ENCODE measurements around the gene ARHGEF28.

ARHGEF28 gene

DNA sequence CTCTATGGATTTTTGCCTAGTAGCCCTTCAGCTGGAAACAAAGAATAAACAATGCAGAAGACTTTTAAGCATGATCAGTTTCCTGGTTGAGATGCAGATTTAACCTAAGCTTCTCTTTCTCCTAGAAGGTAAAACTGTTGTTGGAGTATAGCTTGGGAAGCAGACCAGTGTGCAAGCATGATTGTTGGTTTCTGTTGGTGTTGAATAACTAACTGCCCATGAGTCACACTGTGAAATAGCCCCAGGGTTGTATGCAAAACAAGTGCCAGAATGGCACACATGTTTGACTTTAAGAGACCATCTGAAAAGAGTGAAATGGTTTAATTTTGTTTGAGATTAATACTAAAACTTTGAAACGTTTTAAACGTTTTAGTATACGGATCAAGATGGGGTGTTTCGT, 227.1 kb downstream of the ARHGEF28 start:
- peaks cover 8% of the 10 kb centered on the region for H3K4me1 ChIP-seq (ENCODE audit: low read length)
- no peaks in the 10 kb centered on the region for H3K27me3 ChIP-seq (replicated peaks; ENCODE audit: insufficient read depth, low read length)
- no peaks in the 10 kb centered on the region for H4K20me1 ChIP-seq (ENCODE audit: insufficient read depth, low read length)
- H3F3A ChIP-seq (ENCODE audit: insufficient read depth, low read length), result no peaks in the 10 kb centered on the region
- no peak overlapping the region for H3K4me2 ChIP-seq (ENCODE audit: low read depth, low read length)
- peak; percentile 18 for DNase-seq
- H2AFZ ChIP-seq (ENCODE audit: low read length), result no peak overlapping the region
- no peaks in the 10 kb centered on the region for H3K79me2 ChIP-seq (ENCODE audit: low read length)
- no peak overlapping the region for H3K9ac ChIP-seq (ENCODE audit: low read length)
- no peaks in the 10 kb centered on the region for H3K9me3 ChIP-seq (replicated peaks; ENCODE audit: insufficient read depth, low read length)
- no peak overlapping the region for H3K4me3 ChIP-seq (ENCODE audit: low read length)
- no peaks in the 10 kb centered on the region for H3K9me2 ChIP-seq (replicated peaks; ENCODE audit: insufficient read depth, low read length)
- no peaks in the 10 kb centered on the region for H3K36me3 ChIP-seq (replicated peaks; ENCODE audit: insufficient read depth, low read length)
- H3K27ac ChIP-seq (ENCODE audit: low read length), result no peak overlapping the region
- TF ChIP-seq, protein P1, sequence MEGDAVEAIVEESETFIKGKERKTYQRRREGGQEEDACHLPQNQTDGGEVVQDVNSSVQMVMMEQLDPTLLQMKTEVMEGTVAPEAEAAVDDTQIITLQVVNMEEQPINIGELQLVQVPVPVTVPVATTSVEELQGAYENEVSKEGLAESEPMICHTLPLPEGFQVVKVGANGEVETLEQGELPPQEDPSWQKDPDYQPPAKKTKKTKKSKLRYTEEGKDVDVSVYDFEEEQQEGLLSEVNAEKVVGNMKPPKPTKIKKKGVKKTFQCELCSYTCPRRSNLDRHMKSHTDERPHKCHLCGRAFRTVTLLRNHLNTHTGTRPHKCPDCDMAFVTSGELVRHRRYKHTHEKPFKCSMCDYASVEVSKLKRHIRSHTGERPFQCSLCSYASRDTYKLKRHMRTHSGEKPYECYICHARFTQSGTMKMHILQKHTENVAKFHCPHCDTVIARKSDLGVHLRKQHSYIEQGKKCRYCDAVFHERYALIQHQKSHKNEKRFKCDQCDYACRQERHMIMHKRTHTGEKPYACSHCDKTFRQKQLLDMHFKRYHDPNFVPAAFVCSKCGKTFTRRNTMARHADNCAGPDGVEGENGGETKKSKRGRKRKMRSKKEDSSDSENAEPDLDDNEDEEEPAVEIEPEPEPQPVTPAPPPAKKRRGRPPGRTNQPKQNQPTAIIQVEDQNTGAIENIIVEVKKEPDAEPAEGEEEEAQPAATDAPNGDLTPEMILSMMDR (IDR thresholded peaks at IDR 0.05; ENCODE audit: low read length), result no peak
- TF ChIP-seq EZH2phosphoT487 (IDR thresholded peaks at IDR 0.05; ENCODE audit: low read length) (no peak), EZH2 (optimal IDR thresholded peaks at IDR 0.05; ENCODE audit: low read depth, low read length) (no peak)

DNA sequence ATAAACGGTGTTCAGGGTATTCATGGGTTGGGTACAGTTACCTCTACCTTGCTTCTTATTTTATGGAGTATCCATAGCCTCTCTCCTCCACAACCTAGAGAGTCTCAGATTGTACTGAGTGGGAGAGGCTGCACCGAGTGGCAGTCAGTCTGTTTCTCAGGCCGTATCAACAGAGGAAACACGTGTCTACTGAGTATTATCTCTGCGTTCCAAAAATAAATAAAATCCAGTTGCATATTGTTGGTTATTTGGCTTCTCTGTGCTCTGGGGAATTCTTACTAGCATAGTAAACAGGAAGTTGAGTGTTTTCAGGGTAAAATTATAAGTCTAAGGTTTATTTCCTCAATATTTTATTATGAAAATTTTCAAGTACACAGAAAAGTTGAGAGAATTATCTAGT, 231.0 kb downstream of the ARHGEF28 start:
- no peak for TF ChIP-seq EZH2phosphoT487 (IDR thresholded peaks at IDR 0.05; ENCODE audit: low read length)
- no peak for TF ChIP-seq EZH2 (optimal IDR thresholded peaks at IDR 0.05; ENCODE audit: low read depth, low read length)
- TF ChIP-seq, protein P1 (IDR thresholded peaks at IDR 0.05; ENCODE audit: low read length), result no peak
- Histone ChIP-seq H3K4me3 (ENCODE audit: low read length) (no peak overlapping the region), H3K9me3 (replicated peaks; ENCODE audit: insufficient read depth, low read length) (no peaks in the 10 kb centered on the region), H3K79me2 (ENCODE audit: low read length) (no peaks in the 10 kb centered on the region), H3K36me3 (replicated peaks; ENCODE audit: insufficient read depth, low read length) (no peaks in the 10 kb centered on the region), H3K4me2 (ENCODE audit: low read depth, low read length) (peak overlapping the region; percentile 39), H3K27me3 (replicated peaks; ENCODE audit: insufficient read depth, low read length) (no peaks in the 10 kb centered on the region), H2AFZ (ENCODE audit: low read length) (peak overlapping the region; percentile 47; the same call in 1 of the 2 replicates), H3K9me2 (replicated peaks; ENCODE audit: insufficient read depth, low read length) (no peaks in the 10 kb centered on the region), H3F3A (ENCODE audit: insufficient read depth, low read length) (no peaks in the 10 kb centered on the region), H3K27ac (ENCODE audit: low read length) (no peak overlapping the region), H3K9ac (ENCODE audit: low read length) (no peak overlapping the region), H3K4me1 (ENCODE audit: low read length) (peaks cover 8% of the 10 kb centered on the region), H4K20me1 (ENCODE audit: insufficient read depth, low read length) (no peaks in the 10 kb centered on the region)
- peak; percentile 14 for DNase-seq

- no peak overlapping the region for H3K9ac ChIP-seq (ENCODE audit: low read length)
- no peak for DNase-seq
- peaks cover 8% of the 10 kb centered on the region for H3K4me1 ChIP-seq (ENCODE audit: low read length)
- no peaks in the 10 kb centered on the region for H3K36me3 ChIP-seq (replicated peaks; ENCODE audit: insufficient read depth, low read length)
- H3K27ac ChIP-seq (ENCODE audit: low read length), result no peak overlapping the region
- peak overlapping the region; percentile 39; the same call in 1 of the 2 replicates for H3K4me2 ChIP-seq (ENCODE audit: low read depth, low read length)
- no peaks in the 10 kb centered on the region for H3K79me2 ChIP-seq (ENCODE audit: low read length)
- H3K9me2 ChIP-seq (replicated peaks; ENCODE audit: insufficient read depth, low read length), result no peaks in the 10 kb centered on the region
- TF ChIP-seq EZH2phosphoT487 (IDR thresholded peaks at IDR 0.05; ENCODE audit: low read length) (no peak), EZH2 (optimal IDR thresholded peaks at IDR 0.05; ENCODE audit: low read depth, low read length) (no peak)
- TF ChIP-seq, protein P1 (IDR thresholded peaks at IDR 0.05; ENCODE audit: low read length), result no peak
- H3K4me3 ChIP-seq (ENCODE audit: low read length), result no peak overlapping the region
- no peaks in the 10 kb centered on the region for H4K20me1 ChIP-seq (ENCODE audit: insufficient read depth, low read length)
- H2AFZ ChIP-seq (ENCODE audit: low read length), result no peak overlapping the region
- no peaks in the 10 kb centered on the region for H3K27me3 ChIP-seq (replicated peaks; ENCODE audit: insufficient read depth, low read length)
- no peaks in the 10 kb centered on the region for H3F3A ChIP-seq (ENCODE audit: insufficient read depth, low read length)
- H3K9me3 ChIP-seq (replicated peaks; ENCODE audit: insufficient read depth, low read length), result no peaks in the 10 kb centered on the region
Observed at GRCh38 chr5:73857446-73857845, 231.4 kb downstream of the ARHGEF28 start.
